VCaP (cell line): ENCODE results near the gene NCKAP5.

Experiments used
- H3K27ac ChIP-seq: fragments of 450-650 bp; 2 replicates; pipeline ENCODE4 v1.5.1; 2017
- CTCF ChIP-seq: fragments of 450-650 bp; conservative IDR thresholded peaks from 2 replicates; pipeline ENCODE4 v1.5.1; 2017; ENCODE audit warnings: mild to moderate bottlenecking, moderate library complexity

The NCKAP5 gene

GRCh38 chr2:132677661-132678060 is 890.6 kb downstream of the NCKAP5 start:
- H3K27ac ChIP-seq, result no peak overlapping the region

GRCh38 chr2:132676999-132677398 is 891.3 kb downstream of the NCKAP5 start:
- H3K27ac ChIP-seq, result no peak overlapping the region
- TF ChIP-seq CTCF, result peak; percentile 68

More at GRCh38 chr2:132677661-132678060, 890.6 kb downstream of the NCKAP5 start:
- no peak for TF ChIP-seq CTCF

- TF ChIP-seq CTCF, result no peak
- no peak overlapping the region for H3K27ac ChIP-seq
These were observed 897.0 kb downstream of the NCKAP5 start for GRCh38 chr2:132671151-132671835.

- no peak for TF ChIP-seq CTCF
- no peak overlapping the region for H3K27ac ChIP-seq
These were observed 897.6 kb downstream of the NCKAP5 start for GRCh38 chr2:132670496-132671150.

- TF ChIP-seq CTCF, result no peak
- no peak within 1 kb of the TSS for H3K27ac ChIP-seq
These were observed 898.3 kb downstream of the NCKAP5 start, which contains the start of gene LYPD1 for GRCh38 chr2:132669908-132670495. TSS of gene LYPD1 (minus strand) at chr2:132670205. CDS start at chr2:132669932, 273 bp downstream.

- TF ChIP-seq CTCF, result no peak
- H3K27ac ChIP-seq, result no peak overlapping the region
These were observed 899.0 kb downstream of the NCKAP5 start for GRCh38 chr2:132668987-132669907.
